Mucosa of descending colon (tissue), 3 donors: Measurements from ENCODE around the gene HECTD4. TPM values are rescaled to one million over a fixed set of nuclear protein-coding genes. Genes with fewer than 3 reads are reported as not detected.
A peak's percentile ranks its signal among the peaks of the same experiment; 100 is the strongest.

Source experiments
- ATAC-seq: fragments of 200-7000 bp; cut with Tn5 transposase; one replicate; pipeline ENCODE4 v1.9.1; 2020; ENCODE audit warnings: mild to moderate bottlenecking, moderate library complexity
- DNase-seq, 3 donors: peaks; one replicate each; pipeline ENCODE4 v3.0.0-alpha.2; 2020
- H3K36me3 ChIP-seq: fragments of 200-600 bp; one replicate; pipeline ENCODE4 v1.8.0; 2021; ENCODE audit warnings: low read depth, mild to moderate bottlenecking
- H3K4me1 ChIP-seq: fragments of 200-600 bp; one replicate; pipeline ENCODE4 v1.8.0; 2021; ENCODE audit warnings: low read depth, mild to moderate bottlenecking
- H3K4me3 ChIP-seq: fragments of 200-600 bp; one replicate; pipeline ENCODE4 v1.8.0; 2021; ENCODE audit warnings: mild to moderate bottlenecking
- H3K9me3 ChIP-seq: fragments of 200-600 bp; one replicate; pipeline ENCODE4 v1.8.0; 2021; ENCODE audit warnings: mild to moderate bottlenecking
- CTCF ChIP-seq: fragments of 200-600 bp; IDR thresholded peaks from one replicate; pipeline ENCODE4 v1.8.0; 2022; ENCODE audit warnings: antibody characterized with exemption, mild to moderate bottlenecking
- intact Hi-C, 2 donors: fragments of 100-400 bp; cut with DNase I in 1 of 2; cut with micrococcal nuclease in 1 of 2; formaldehyde crosslinking; loops; one replicate each; pipeline versions ENCODE4 v1.11.0 to v1.11.1; 2022; cut with DNase I, micrococcal nuclease
- total RNA-seq, 3 donors: library from RNA; stranded (reverse); fragmentation: NEBNext Ultra II Directional in 2 of 3; extraction: Animal tissue kit (Norgen Biotek cat#: 25700) in 2 of 3; gene quantifications; one replicate each; pipeline versions ENCODE4 v1.2.1 to v1.2.4, GENCODE V29; 2021 to 2023
- donor health status: DM: no; HTN: no; CAD: no; lungs with moderate emphysema.
- donor health status: DM: no; HTN: no; CAD: no.
- donor health status: DM: no; HTN: yes; CAD: no.

HECTD4 gene
- total RNA-seq, 3 donors from 2014 or later: 57.0 to 75.5 (median 59.7) TPM

- Histone ChIP-seq H3K36me3 (no peaks in the 10 kb centered on the region), H3K4me3 (no peak overlapping the region), H3K9me3 (no peaks in the 10 kb centered on the region), H3K4me1 (no peaks in the 10 kb centered on the region)
- intact Hi-C loops: no loop called here
- ATAC-seq: peak; percentile 58
- no peak for DNase-seq
- TF ChIP-seq CTCF: no peak
These were observed 11.2 kb downstream of the HECTD4 start for GRCh38 chr12:112370868-112371510.

GRCh38 chr12:112370199-112370598 lies 12.0 kb downstream of the HECTD4 start:
- no peaks in the 10 kb centered on the region for H3K9me3 ChIP-seq
- H3K36me3 ChIP-seq: no peaks in the 10 kb centered on the region
- no peak for DNase-seq
- intact Hi-C loops: no loop called here
- TF ChIP-seq CTCF: no peak
- no peaks in the 10 kb centered on the region for H3K4me1 ChIP-seq
- no peak for ATAC-seq
- no peak overlapping the region for H3K4me3 ChIP-seq

GRCh38 chr12:112368856-112369255 lies 13.4 kb downstream of the HECTD4 start:
- H3K4me1 ChIP-seq: no peaks in the 10 kb centered on the region
- no peaks in the 10 kb centered on the region for H3K9me3 ChIP-seq
- no peaks in the 10 kb centered on the region for H3K36me3 ChIP-seq
- TF ChIP-seq CTCF: no peak
- no peak overlapping the region for H3K4me3 ChIP-seq
- ATAC-seq (no peak), DNase-seq (no peak)
- intact Hi-C loops: no loop called here

- ATAC-seq (no peak), DNase-seq (no peak)
- Histone ChIP-seq H3K4me1 (no peaks in the 10 kb centered on the region), H3K4me3 (no peak overlapping the region), H3K9me3 (no peaks in the 10 kb centered on the region), H3K36me3 (no peaks in the 10 kb centered on the region)
- intact Hi-C loops: no loop called here
- no peak for TF ChIP-seq CTCF
These were observed 14.3 kb downstream of the HECTD4 start for GRCh38 chr12:112367965-112368364.

- intact Hi-C loops: no loop called here
- H3K4me3 ChIP-seq: no peak overlapping the region
- H3K36me3 ChIP-seq: no peaks in the 10 kb centered on the region
- TF ChIP-seq CTCF: no peak
- H3K4me1 ChIP-seq: no peaks in the 10 kb centered on the region
- ATAC-seq (no peak), DNase-seq (no peak)
- no peaks in the 10 kb centered on the region for H3K9me3 ChIP-seq
These were observed 19.9 kb downstream of the HECTD4 start for GRCh38 chr12:112362310-112362709.

GRCh38 chr12:112361271-112361670 lies 21.0 kb downstream of the HECTD4 start:
- Histone ChIP-seq H3K4me1 (no peaks in the 10 kb centered on the region), H3K9me3 (no peaks in the 10 kb centered on the region), H3K4me3 (no peak overlapping the region), H3K36me3 (no peaks in the 10 kb centered on the region)
- TF ChIP-seq CTCF: no peak
- no peak for ATAC-seq
- intact Hi-C loops: no loop called here
- no peak for DNase-seq
